Subcutaneous abdominal adipose tissue (tissue), 5 donors: ENCODE results near the gene DNAJB4.
A peak's percentile ranks its signal among the peaks of the same experiment; 100 is the strongest.
"Not testable (repeated sequence)": the region's sequence is repeated elsewhere in the genome, so short reads cannot be mapped to it uniquely, and the experiment has no call there.

Source experiments
- H3K27ac ChIP-seq: one replicate; pipeline ENCODE4 v1.7.0; 2013; ENCODE audit warnings: low read depth, mild to moderate bottlenecking, inconsistent platforms, low read length, moderate library complexity
- H3K27me3 ChIP-seq, 5 donors: one replicate each; pipeline ENCODE4 v1.7.0; 2013; ENCODE audit warnings: low read length in 5 of 5, inconsistent platforms in 1 of 5; ENCODE audit not compliant: control insufficient read depth in 5 of 5, insufficient read depth in 4 of 5
- H3K36me3 ChIP-seq, 5 donors: one replicate each; pipeline ENCODE4 v1.7.0; 2013; ENCODE audit warnings: low read length in 5 of 5; ENCODE audit not compliant: control insufficient read depth in 5 of 5, insufficient read depth in 5 of 5
- H3K4me1 ChIP-seq, 5 donors: one replicate each; pipeline ENCODE4 v1.7.0; 2013; ENCODE audit warnings: low read length in 5 of 5, mild to moderate bottlenecking in 3 of 5, moderate library complexity in 1 of 5; ENCODE audit not compliant: control insufficient read depth in 5 of 5, insufficient read depth in 5 of 5
- H3K4me3 ChIP-seq, 5 donors: one replicate each; pipeline ENCODE4 v1.7.0; 2013; ENCODE audit warnings: low read length in 5 of 5, low read depth in 1 of 5
- H3K9ac ChIP-seq, 5 donors: one replicate each; pipeline ENCODE4 v1.7.0; 2013; ENCODE audit warnings: low read length in 5 of 5, mild to moderate bottlenecking in 4 of 5, moderate library complexity in 3 of 5
- H3K9me3 ChIP-seq, 5 donors: one replicate each; pipeline ENCODE4 v1.7.0; 2013; ENCODE audit warnings: low read length in 5 of 5; ENCODE audit not compliant: control insufficient read depth in 5 of 5
- donor health status: healthy.
- donor health status: healthy.
- donor health status: healthy.
- donor health status: healthy.
- donor health status: healthy.

The DNAJB4 gene

DNA sequence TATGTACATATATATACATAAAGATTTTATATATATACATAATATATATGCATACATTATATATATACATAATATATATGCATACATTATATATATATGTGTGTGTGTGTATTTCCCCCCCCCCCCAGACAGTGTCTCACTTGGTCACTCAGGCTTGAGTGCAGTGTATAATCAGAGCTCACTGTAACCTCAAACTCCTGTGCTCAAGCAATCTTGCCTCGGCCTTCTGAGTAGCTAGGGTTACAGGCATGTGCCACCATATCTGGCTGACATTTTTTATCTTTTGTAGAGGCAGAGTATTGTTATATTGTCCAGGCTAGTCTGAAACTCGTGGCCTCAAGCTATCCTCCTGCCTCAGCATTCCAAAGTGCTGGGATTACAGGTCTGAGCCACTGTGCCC lies 16.8 kb upstream of the DNAJB4 start:
- Histone ChIP-seq H3K4me3 (no peak overlapping the region), H3K9me3 (no peaks in the 10 kb centered on the region), H3K36me3 (peaks cover 0 to 2% (median 0%) of the 10 kb centered on the region in 5 donors), H3K27me3 (no peaks in the 10 kb centered on the region), H3K27ac (no peak overlapping the region), H3K9ac (no peak overlapping the region), H3K4me1 (no peaks in the 10 kb centered on the region)

DNA sequence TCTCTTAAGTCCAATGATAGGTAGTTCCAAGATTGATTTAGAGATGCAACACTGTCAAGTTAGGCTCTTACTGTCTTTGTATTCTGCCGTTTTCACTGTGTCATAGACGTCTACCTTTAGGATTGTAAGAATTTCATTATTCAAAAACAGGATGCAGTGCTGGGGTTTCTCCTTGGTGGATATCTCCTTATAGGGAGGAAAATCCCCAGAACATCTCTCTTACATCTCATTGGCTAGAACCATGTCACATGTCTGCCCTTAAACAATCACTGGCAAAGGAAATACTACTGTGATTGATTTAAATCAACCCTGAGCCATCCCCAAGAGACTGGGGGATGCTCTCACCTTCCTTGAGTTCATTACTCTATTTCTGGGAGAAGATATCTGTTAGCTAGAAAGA lies 15.0 kb upstream of the DNAJB4 start:
- no peaks in the 10 kb centered on the region for H3K4me1 ChIP-seq
- H3K27me3 ChIP-seq = no peaks in the 10 kb centered on the region

DNA sequence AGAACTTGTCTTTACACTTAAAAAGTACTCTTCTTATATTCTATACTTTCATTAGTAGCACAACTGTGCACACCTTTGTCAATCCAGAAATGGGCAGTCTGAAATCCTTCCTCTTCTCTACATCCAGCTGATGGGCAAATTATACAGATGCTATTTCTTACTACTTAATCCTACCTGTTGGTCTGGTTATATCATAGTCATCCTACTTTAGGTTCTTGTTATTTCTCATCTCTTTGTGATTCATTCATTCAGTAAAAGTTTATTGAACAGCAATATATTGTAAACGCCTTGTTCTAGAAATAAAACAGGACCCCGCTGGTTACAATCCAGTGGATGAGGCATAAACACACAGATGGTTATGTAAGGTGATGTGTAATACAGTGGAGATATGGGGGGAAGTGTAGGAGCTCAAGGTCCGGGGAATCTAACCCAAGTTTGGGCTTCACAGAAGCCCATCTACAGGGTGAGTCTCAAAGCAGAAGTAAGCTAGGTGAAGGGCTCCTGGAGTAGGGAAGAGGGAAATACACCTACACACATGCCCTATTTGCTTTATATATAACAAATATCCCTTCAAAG lies 14.0 kb upstream of the DNAJB4 start:
- H3K9ac ChIP-seq = no peak overlapping the region
- H3K36me3 ChIP-seq = peaks cover 0 to 9% (median 0%) of the 10 kb centered on the region in 5 donors
- H3K9me3 ChIP-seq = no peaks in the 10 kb centered on the region
- no peak overlapping the region for H3K27ac ChIP-seq
- H3K27me3 ChIP-seq = no peaks in the 10 kb centered on the region
- H3K4me3 ChIP-seq = no peak overlapping the region
- H3K4me1 ChIP-seq = no peaks in the 10 kb centered on the region

More for the DNA sequence above, 15.0 kb upstream of the DNAJB4 start:
- Histone ChIP-seq H3K9me3 (no peaks in the 10 kb centered on the region), H3K36me3 (peaks cover 0 to 5% (median 0%) of the 10 kb centered on the region in 5 donors), H3K27ac (no peak overlapping the region), H3K9ac (no peak overlapping the region), H3K4me3 (no peak overlapping the region)

DNA sequence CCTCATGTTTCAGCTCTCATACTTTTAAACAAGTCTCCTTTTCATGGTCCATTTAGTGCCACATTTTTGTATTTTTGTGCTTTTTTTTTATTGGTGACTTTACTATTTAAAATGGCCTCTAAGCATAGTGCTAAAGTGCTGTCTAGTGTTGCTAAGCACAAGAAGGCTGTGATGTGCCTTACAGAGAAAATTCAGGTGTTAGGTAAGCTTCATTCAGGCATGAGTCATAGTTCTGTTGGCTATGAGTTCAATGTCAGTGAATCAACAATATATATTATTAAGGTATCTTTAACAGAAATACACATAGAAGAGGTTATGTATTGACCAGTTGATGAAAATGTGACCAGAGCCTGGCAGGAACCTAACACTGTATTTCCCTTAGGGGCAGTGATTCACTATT lies 13.1 kb upstream of the DNAJB4 start:
- Histone ChIP-seq H3K27ac (no peak overlapping the region), H3K4me3 (no peak overlapping the region), H3K9me3 (no peaks in the 10 kb centered on the region), H3K9ac (no peak overlapping the region), H3K4me1 (no peaks in the 10 kb centered on the region), H3K36me3 (peaks cover 0 to 9% (median 0%) of the 10 kb centered on the region in 5 donors), H3K27me3 (no peaks in the 10 kb centered on the region)

DNA sequence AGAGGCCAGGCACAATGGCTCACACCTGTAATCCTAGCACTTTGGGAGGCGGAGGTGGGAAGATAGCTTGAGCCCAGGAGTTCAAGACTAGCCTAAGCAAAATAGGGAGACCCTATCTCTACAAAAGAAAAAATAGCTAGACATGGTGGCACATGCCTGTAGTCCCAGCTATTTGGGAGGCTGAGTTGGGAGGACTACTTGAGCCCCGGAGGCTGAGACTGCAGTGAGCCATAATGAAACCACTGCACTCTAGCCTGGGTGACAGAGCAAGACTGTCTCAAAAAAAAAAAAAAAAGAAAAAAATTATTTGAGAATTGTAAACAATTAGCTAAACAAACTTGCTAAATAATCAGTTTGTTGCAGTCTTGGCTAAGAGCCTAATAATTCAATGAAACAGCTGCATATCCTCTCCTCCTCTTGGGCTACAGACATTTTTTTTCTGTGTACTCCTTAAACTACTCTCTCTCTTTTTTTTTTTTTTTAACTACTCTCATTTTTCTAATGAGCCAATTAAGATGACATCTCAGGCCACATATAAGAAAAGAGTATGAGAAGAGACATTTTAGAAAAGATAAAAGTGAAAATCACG lies 10.5 kb upstream of the DNAJB4 start:
- H3K27me3 ChIP-seq = no peaks in the 10 kb centered on the region
- peaks cover 0 to 7% (median 0%) of the 10 kb centered on the region in 5 donors for H3K36me3 ChIP-seq
- no peak overlapping the region for H3K9ac ChIP-seq
- no peaks in the 10 kb centered on the region for H3K4me1 ChIP-seq
- no peak overlapping the region for H3K27ac ChIP-seq
- no peak overlapping the region for H3K4me3 ChIP-seq
- H3K9me3 ChIP-seq = no peaks in the 10 kb centered on the region

DNA sequence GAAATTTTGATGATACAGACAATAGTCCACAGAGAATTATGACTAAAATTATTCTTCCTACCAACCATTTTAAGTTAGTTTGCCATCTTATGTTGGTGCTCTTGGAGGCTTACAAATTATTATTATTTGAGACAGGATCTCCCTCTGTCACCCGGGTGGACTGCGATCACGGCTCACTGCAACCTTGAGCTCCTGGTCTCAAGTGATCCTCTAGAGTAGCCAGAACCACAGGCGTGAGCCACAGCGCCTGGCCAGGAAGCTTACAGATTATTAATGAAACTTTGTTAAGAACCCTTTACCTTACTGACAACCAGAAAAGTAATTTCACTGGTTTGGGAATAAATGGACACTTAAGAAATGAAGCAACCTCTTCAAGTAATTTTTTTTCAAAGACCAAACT lies 8.0 kb upstream of the DNAJB4 start:
- no peak overlapping the region for H3K4me3 ChIP-seq
- H3K36me3 ChIP-seq = peaks cover 0 to 7% (median 0%) of the 10 kb centered on the region in 5 donors
- H3K9ac ChIP-seq = no peak overlapping the region
- no peaks in the 10 kb centered on the region for H3K4me1 ChIP-seq
- H3K9me3 ChIP-seq = no peaks in the 10 kb centered on the region
- no peak overlapping the region for H3K27ac ChIP-seq
- no peaks in the 10 kb centered on the region for H3K27me3 ChIP-seq

DNA sequence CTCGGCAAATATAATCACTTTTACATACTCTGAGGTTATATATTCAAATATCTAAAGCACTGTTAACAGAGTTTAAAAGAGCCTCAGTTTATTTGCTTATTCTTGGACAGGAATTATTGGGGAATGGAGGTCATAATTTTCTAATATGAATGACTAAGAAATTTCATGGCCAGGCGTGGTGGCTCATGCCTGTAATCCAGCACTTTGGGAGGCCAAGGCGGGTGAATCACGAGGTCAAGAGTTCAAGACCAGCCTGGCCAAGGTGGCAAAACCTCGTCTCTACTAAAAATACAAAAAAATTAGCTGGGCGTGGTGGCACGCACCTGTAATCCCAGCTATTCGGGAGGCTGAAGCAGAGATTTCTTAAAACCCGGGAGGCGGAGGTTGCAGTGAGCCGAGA lies 4.2 kb upstream of the DNAJB4 start:
- H3K4me1 ChIP-seq = peaks cover 4 to 11% (median 5%) of the 10 kb centered on the region in 5 donors
- not testable (repeated sequence) for H3K27ac ChIP-seq, H3K27me3 ChIP-seq, H3K9ac ChIP-seq, H3K36me3 ChIP-seq, H3K9me3 ChIP-seq, H3K4me3 ChIP-seq

DNA sequence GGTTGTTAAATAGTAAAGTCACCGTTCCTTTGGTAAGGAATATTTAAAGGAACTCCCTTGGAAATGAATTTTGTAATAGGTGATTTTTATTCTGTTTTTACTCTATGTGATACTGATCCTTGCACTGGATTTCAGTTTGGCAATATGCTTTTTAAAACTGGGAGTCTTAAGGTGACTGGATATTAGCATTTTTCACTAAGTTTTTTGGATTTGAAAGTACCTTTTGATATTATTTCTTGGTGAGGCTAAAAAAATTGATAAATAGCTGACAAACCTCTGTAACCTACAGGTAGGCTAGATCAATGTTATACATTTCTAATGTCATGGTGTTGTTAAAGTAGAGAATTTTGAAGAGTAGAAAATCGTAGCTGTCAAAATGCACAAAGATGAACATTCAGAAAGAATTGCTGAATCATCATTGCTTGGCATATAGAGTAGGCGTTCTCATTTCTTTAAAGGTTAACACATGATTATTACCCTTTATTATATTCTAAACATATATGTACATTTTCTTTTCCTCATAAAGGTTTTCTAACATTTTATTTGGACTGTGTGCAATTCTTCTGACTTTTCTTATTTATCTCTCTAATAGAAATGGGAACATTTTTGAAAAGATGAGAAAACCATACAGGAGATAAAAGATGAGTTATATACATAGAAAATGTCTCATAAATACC lies 1.5 kb upstream of the DNAJB4 start:
- peak overlapping the region; percentile 99 for H3K27ac ChIP-seq
- no peaks in the 10 kb centered on the region for H3K27me3 ChIP-seq
- H3K4me3 ChIP-seq = peak overlapping the region in 1 of 5 donors; percentile 22
- H3K36me3 ChIP-seq = no peaks in the 10 kb centered on the region
- H3K4me1 ChIP-seq = peaks cover 4 to 25% (median 19%) of the 10 kb centered on the region in 5 donors
- H3K9me3 ChIP-seq = no peaks in the 10 kb centered on the region
- peak overlapping the region in 2 of 5 donors; percentile 33 to 35 for H3K9ac ChIP-seq

DNA sequence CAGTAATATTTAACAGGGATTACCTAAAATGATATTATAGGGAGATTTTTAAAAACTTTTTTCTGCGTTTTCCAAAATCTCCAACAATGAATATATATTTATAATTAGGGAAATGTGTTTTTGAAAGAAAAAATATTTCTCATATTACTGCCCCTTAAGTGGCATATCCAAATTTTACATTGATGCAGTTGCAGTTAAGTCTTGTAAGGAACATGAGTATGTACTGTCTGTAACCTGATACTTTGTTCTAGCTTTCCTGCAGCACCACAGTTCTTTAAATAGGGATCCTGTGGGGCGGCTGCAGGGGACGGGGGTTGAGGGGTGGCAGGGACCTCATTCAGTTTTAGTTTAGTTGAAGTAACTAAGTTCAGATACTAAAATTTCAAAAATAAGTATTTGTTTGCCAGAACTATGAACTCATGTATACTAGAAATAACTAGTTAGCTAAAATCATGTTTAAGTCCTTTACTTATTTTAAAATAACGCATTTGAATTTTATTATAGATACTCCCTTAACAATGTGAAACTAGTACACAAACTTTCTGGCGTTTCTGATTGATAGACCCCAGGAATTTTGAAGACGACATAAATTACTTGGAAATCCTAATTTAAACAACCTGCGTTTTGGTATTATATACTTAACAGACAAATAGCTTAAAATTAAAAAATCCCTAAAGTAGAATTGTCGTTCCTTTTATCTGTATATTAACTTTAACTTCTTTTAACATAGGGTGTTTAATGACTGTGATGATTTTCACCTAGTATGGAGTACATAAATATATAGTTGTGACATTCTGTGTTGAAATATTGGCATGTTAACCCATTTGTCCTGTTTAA lies 639 bp upstream of the DNAJB4 start:
- peak overlapping the region; percentile 79 to 93 (median 85) for H3K4me3 ChIP-seq

DNA sequence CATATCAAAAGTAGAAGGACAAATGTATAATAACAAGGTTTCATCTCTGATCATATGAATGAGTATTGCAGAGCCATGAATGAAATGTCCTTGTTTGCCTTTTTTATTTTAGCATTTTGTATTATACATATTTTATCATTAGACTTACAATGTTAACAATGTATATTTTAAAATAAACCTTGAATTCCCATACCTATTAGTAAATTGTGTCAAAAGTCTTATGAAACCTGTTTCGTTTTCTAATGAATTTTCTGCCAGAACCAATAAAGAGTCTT lies 646 bp downstream of the DNAJB4 start:
- peak overlapping the region; percentile 94 to 99 (median 98) for H3K9ac ChIP-seq
- no peaks in the 10 kb centered on the region for H3K36me3 ChIP-seq
- no peaks in the 10 kb centered on the region for H3K9me3 ChIP-seq
- H3K4me1 ChIP-seq = peaks cover 4 to 39% (median 35%) of the 10 kb centered on the region in 5 donors
- H3K27ac ChIP-seq = peak overlapping the region; percentile 99
- H3K27me3 ChIP-seq = no peaks in the 10 kb centered on the region
- H3K4me3 ChIP-seq = peak overlapping the region; percentile 79 to 93 (median 85)

More for the DNA sequence above, 639 bp upstream of the DNAJB4 start:
- H3K36me3 ChIP-seq = no peaks in the 10 kb centered on the region
- no peaks in the 10 kb centered on the region for H3K9me3 ChIP-seq
- H3K27ac ChIP-seq = peak overlapping the region; percentile 99
- H3K4me1 ChIP-seq = peaks cover 4 to 28% (median 25%) of the 10 kb centered on the region in 5 donors
- peak overlapping the region; percentile 94 to 99 (median 98) for H3K9ac ChIP-seq
- H3K27me3 ChIP-seq = no peaks in the 10 kb centered on the region
